Kidney (tissue), 14 donors: ENCODE results near the gene ZNF467. TPM values are rescaled to one million over a fixed set of nuclear protein-coding genes. Genes with fewer than 3 reads are reported as not detected.
A peak's percentile ranks its signal among the peaks of the same experiment; 100 is the strongest.

ENCODE experiments used
- DNase-seq, 5 donors: peaks; one replicate each; pipeline ENCODE4 v3.0.0-alpha.2; 2013 to 2020
- FAIRE-seq: peaks from 2 replicates; lab custom pipeline; 2012; peaks lifted over from hg19 to GRCh38; lab: Jason Lieb, UNC
- H3K27ac ChIP-seq, 2 donors: one replicate each; pipeline ENCODE4 v1.7.0; 2013; ENCODE audit warnings: low read depth in 2 of 2, low read length in 2 of 2, inconsistent platforms in 1 of 2
- H3K27me3 ChIP-seq: one replicate; pipeline ENCODE4 v1.7.1; 2013; ENCODE audit warnings: low read length, inconsistent platforms; ENCODE audit not compliant: control insufficient read depth, insufficient read depth
- H3K36me3 ChIP-seq, 3 donors: one replicate each; pipeline versions ENCODE4 v1.7.0 to v1.7.1; 2013; ENCODE audit warnings: low read length in 3 of 3, control low read depth in 1 of 3, inconsistent platforms in 1 of 3; ENCODE audit not compliant: insufficient read depth in 3 of 3, control insufficient read depth in 2 of 3
- H3K4me1 ChIP-seq, 3 donors: one replicate each; pipeline versions ENCODE4 v1.7.0 to v1.7.1; 2013; ENCODE audit warnings: low read length in 3 of 3, inconsistent platforms in 1 of 3, low read depth in 1 of 3; ENCODE audit not compliant: control insufficient read depth in 2 of 3, insufficient read depth in 2 of 3
- H3K4me3 ChIP-seq, 3 donors: one replicate each; pipeline versions ENCODE4 v1.7.0 to v1.8.1; 2013; ENCODE audit warnings: low read length in 3 of 3, control low read depth in 1 of 3, inconsistent platforms in 1 of 3
- H3K9ac ChIP-seq, 3 donors: one replicate each; pipeline versions ENCODE4 v1.7.0 to v1.7.1; 2013; ENCODE audit warnings: low read length in 3 of 3, control low read depth in 1 of 3, inconsistent platforms in 1 of 3
- H3K9me3 ChIP-seq, 3 donors: one replicate each; pipeline versions ENCODE4 v1.7.0 to v1.7.1; 2013; ENCODE audit warnings: low read length in 3 of 3, control low read depth in 1 of 3, inconsistent platforms in 1 of 3; ENCODE audit not compliant: control insufficient read depth in 2 of 3, insufficient read depth in 1 of 3
- intact Hi-C: fragments of 100-400 bp; cut with DNase I; formaldehyde crosslinking; loops from one replicate; pipeline ENCODE4 v1.11.1; 2022
- polyA plus RNA-seq: library from polyadenylated mRNA; stranded (reverse); fragments of 350-450 nt; fragmentation: Illumina TruSeq; extraction: RNeasy Lipid Tissue Mini Kit (QIAGEN cat#74804); gene quantifications from one replicate; pipeline ENCODE4 v1.2.3, GENCODE V29; 2014; ENCODE audit warnings: low read depth, low replicate concordance; ENCODE audit not compliant: insufficient read depth
- total RNA-seq: library from RNA; stranded (reverse); fragmentation: NEBNext Ultra II Directional; extraction: Animal tissue kit (Norgen Biotek cat#: 25700); gene quantifications from one replicate; pipeline ENCODE4 v1.2.1, GENCODE V29; 2021
- TF ChIP-seq, protein P1 (sequence below): IDR thresholded peaks from 3 replicates; pipeline ENCODE4 v1.5.1; 2012; ENCODE audit warnings: mild to moderate bottlenecking, moderate library complexity, borderline replicate concordance; ENCODE audit not compliant: insufficient read depth; ENCODE audit errors: extremely low read depth
- donor health status: control.
- donor health status: control.
- donor health status: control.
- donor health status: control.
- donor health status: control.
- donor health status: DM: yes; HTN: yes; CAD: no.
- donor health status: Normal renal cell carcinoma (clear cell type).

The ZNF467 gene
- total and polyA plus RNA-seq, 2 donors from 2014 or later, result 15.0 to 24.5 TPM

DNA sequence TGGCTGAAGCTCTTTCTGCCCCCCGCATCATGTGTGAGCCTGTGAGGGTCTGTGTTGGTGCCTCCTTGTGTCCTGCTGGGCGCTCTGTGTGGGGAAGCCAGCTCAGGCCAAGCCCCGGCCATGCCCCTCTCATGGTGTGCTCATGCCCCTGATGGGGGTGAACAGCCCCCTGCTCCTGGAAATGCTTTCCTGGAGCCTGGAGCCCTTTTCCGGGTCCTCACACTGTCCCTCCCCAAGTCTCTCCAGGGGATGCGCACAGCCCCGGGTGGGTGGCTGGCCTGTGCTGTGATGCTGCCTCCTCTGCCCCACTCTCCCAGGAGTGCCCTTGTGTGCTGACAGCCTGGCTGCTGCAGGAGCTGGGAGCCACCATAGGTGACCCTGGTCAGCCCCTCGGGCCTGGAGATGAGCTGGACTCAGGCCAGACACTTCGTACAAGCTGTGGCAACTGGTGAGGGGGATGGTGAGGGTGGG lies 43.9 kb upstream of the ZNF467 start:
- intact Hi-C loops, result no loop called here
- H3K4me3 ChIP-seq, result no peak overlapping the region
- H3K36me3 ChIP-seq, result no peaks in the 10 kb centered on the region
- FAIRE-seq (no peak), DNase-seq (peak in 1 of 5 donors; percentile 62)
- TF ChIP-seq, protein P1, sequence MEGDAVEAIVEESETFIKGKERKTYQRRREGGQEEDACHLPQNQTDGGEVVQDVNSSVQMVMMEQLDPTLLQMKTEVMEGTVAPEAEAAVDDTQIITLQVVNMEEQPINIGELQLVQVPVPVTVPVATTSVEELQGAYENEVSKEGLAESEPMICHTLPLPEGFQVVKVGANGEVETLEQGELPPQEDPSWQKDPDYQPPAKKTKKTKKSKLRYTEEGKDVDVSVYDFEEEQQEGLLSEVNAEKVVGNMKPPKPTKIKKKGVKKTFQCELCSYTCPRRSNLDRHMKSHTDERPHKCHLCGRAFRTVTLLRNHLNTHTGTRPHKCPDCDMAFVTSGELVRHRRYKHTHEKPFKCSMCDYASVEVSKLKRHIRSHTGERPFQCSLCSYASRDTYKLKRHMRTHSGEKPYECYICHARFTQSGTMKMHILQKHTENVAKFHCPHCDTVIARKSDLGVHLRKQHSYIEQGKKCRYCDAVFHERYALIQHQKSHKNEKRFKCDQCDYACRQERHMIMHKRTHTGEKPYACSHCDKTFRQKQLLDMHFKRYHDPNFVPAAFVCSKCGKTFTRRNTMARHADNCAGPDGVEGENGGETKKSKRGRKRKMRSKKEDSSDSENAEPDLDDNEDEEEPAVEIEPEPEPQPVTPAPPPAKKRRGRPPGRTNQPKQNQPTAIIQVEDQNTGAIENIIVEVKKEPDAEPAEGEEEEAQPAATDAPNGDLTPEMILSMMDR, result no peak
- H3K9ac ChIP-seq, result no peak overlapping the region
- H3K27ac ChIP-seq, result no peak overlapping the region
- H3K9me3 ChIP-seq, result no peaks in the 10 kb centered on the region
- H3K27me3 ChIP-seq, result no peaks in the 10 kb centered on the region
- no peaks in the 10 kb centered on the region for H3K4me1 ChIP-seq

DNA sequence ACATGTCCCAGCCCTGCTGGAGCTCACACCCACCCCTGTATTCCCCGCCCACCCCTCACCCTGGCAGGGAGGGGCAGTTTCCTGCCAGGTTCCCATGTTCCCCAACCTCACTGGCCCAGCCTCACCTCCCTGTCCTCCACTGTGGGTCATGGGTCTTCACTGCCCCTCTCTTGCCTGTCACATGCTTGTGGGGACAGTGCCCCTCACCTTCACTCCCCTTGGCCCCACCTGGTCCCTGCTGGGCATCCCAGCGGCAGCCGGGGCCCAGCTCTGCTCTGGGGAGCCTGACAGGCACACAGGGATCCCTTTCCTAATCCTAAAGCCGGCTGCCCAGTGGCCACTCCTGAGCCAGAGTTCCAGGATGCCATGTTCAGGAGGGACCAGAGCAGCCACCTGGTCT lies 43.4 kb upstream of the ZNF467 start:
- intact Hi-C loops, result no loop called here
- Histone ChIP-seq H3K4me3 (no peak overlapping the region), H3K9ac (no peak overlapping the region), H3K4me1 (no peaks in the 10 kb centered on the region), H3K36me3 (no peaks in the 10 kb centered on the region), H3K27ac (no peak overlapping the region), H3K27me3 (no peaks in the 10 kb centered on the region), H3K9me3 (no peaks in the 10 kb centered on the region)
- peak in 1 of 5 donors; percentile 49 for DNase-seq
- TF ChIP-seq, protein P1, result no peak
- no peak for FAIRE-seq

DNA sequence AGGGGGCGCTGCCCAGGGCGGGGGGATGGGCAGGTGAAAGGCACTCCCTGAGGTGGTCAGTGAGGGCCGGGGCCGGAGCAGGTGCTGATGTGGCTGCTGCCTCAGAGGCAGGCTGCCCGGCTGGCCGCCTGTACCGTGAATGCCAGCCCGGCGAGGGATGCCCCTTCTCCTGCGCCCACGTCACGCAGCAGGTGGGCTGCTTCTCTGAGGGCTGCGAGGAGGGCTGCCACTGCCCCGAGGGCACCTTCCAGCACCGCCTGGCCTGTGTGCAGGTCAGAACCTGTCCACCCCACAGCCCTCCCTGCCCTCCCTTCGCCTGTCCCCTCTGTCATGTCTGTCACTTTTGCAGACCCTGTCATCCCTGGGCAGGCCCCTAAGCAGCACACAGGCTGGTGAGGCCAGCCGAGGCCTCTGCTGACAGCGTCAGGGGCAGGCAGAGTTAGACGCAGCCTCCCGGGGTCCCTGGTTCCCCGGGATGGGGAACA lies 42.9 kb upstream of the ZNF467 start:
- Histone ChIP-seq H3K4me1 (no peaks in the 10 kb centered on the region), H3K9ac (no peak overlapping the region), H3K27me3 (no peaks in the 10 kb centered on the region), H3K4me3 (no peak overlapping the region), H3K9me3 (no peaks in the 10 kb centered on the region), H3K36me3 (no peaks in the 10 kb centered on the region), H3K27ac (no peak overlapping the region)
- DNase-seq, result peak in 1 of 5 donors; percentile 65
- TF ChIP-seq, protein P1, result no peak
- no peak for FAIRE-seq
- intact Hi-C loops, result no loop called here
